GM12801 (cell line): ENCODE measurements around the gene PPDPF.

Source experiments
- CTCF ChIP-seq: IDR thresholded peaks from one replicate; pipeline ENCODE4 v1.5.1; 2011; ENCODE audit warnings: control low read depth; ENCODE audit not compliant: insufficient read length; ENCODE audit errors: extremely low read depth

The PPDPF gene

GRCh38 chr20:63549019-63549418, 28.5 kb downstream of the PPDPF start:
- no peak for TF ChIP-seq CTCF

GRCh38 chr20:63549679-63550282, 29.2 kb downstream of the PPDPF start:
- TF ChIP-seq CTCF, result no peak

- TF ChIP-seq CTCF, result no peak
These were observed 30.5 kb downstream of the PPDPF start for GRCh38 chr20:63551068-63551467.

GRCh38 chr20:63552481-63553249, 32.1 kb downstream of the PPDPF start:
- TF ChIP-seq CTCF, result no peak

GRCh38 chr20:63553251-63553932, 32.8 kb downstream of the PPDPF start:
- no peak for TF ChIP-seq CTCF

- TF ChIP-seq CTCF, result no peak
These were observed 33.3 kb downstream of the PPDPF start, which contains the start of gene FNDC11 for GRCh38 chr20:63553933-63554290. TSS of gene FNDC11 (plus strand) at chr20:63554159. CDS start at chr20:63555664, 1,505 bp downstream.

GRCh38 chr20:63554361-63555278, 34.1 kb downstream of the PPDPF start:
- no peak for TF ChIP-seq CTCF
